Globus pallidus (tissue), 1 donor: ENCODE data around the gene GGACT.
"Not testable (repeated sequence)": the region's sequence is repeated elsewhere in the genome, so short reads cannot be mapped to it uniquely, and the experiment has no call there.

Experiments
- DNase-seq: peaks from one replicate; pipeline ENCODE4 v3.0.0-alpha.2; 2015; ENCODE audit warnings: low spot score

GGACT gene

DNA sequence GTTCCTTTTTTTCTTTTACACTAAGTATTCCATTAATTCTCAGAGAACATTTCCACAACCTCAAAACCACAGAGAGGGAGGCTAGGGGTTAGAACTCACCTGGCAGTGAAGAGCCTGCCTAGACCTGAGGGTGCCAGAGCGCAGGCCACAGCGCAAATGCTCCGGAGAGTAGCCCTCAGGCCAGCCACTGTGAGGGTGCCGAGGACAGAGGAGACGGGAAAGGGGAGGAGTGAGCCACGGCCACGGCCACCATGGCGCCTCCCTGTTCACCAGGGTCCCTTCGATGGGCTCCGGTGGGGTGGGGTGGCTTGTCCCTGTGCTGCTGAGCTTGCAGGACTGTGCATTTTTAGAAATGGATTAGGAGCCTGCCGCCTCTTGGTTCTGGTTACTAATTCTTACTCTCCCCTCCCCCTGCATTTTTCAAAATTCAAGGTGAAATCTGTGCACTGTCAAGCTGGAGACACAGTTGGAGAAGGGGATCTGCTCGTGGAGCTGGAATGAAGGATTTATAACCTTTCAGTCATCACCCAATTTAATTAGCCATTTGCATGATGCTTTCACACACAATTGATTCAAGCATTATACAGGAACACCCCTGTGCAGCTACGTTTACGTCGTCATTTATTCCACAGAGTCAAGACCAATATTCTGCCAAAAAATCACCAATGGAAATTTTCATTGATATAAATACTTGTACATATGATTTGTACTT is 58.8 kb downstream of the GGACT start:
- DNase-seq = no peak

DNA sequence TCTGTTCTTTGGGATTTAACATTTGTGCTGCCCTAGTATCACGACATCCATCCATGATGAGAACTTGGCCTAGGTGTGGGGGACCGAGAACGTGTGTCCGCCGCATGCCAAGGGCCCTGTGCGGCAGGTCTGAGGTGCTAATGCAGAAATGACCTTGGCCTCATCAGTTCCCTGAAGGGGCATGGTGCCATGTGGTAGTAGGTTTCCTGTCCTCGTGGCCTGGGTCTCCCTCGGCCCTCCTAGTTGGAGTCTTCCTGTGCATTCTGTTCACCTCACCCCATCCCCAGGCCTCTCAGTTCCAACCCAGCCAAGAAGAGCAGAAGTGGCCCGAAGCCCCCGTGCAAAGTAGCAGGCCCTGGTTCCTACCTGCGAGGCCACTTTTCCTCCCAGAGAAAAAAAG is 59.8 kb downstream of the GGACT start:
- DNase-seq = no peak

GRCh38 chr13:100528353-100528752 is 60.2 kb downstream of the GGACT start:
- no peak for DNase-seq

- no peak for DNase-seq
Observed at GRCh38 chr13:100527644-100528043, 60.9 kb downstream of the GGACT start.

- DNase-seq = no peak
Observed at GRCh38 chr13:100526318-100527000, 62.1 kb downstream of the GGACT start.

DNA sequence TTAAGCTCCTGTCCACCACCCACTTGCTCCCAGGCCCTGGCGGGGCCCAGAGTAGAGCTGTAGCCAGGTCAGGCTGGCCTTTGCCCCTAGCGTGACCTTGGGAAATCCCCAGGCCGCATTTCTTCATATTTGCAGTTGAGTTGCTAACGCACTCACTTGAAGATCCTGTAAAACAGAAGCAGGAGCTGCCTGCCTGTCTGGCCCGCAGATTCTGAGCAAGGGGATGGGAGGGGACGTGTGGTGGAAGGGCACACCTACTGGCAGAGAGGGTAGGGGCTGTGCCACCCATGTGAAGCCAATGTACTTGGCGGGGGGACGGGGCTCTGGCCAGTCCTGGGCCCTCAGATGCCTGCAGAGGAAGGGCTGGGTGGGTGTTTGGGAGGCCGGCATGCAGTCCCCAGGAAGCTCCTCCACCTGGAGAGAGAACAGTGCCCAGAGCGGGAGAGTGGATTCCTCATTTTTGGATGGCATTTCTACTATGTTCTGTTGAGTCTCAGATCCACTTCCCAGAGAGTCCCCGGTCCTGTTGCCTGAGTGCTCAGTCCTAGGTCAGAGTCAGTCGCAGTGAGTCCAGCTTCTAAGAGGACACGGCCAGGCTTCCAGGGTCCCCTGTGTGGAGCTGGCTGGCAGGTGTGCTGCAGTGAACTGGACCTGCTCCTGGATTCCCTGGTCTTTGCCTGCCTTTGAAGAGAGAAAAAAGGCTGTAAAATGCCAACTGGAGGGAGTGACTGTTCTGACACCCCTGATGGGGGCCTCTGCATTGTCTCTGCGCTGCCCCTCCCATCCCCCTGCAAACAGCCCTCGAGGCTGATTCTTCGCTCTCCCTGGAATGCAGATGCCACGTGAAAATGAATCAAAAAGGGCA is 62.9 kb downstream of the GGACT start:
- DNase-seq = no peak

- DNase-seq = not testable (repeated sequence)
Observed at GRCh38 chr13:100524688-100525087, 63.9 kb downstream of the GGACT start.

DNA sequence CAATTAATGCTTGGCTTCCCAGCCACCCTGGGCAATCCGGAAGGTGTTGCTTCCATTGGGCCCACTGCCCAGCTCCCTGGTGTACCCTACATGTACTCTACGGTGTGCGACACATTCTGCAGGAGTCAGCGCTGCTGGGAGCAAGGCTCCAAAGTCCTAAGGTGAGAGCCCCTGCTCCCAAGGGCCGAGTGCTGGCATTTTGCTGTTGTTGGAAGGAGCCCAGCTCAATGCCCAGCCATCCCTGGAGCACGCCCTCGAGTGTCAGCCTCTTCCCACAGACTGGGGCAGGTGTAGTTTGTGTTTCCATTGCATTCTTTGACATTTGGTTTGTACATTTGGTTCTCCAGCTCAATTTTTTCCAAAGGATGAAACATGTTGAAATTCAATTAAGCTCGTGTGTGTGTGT is 64.6 kb downstream of the GGACT start:
- no peak for DNase-seq

- DNase-seq = no peak
Observed at GRCh38 chr13:100523411-100523810, 65.2 kb downstream of the GGACT start.

GRCh38 chr13:100522618-100523309 is 65.8 kb downstream of the GGACT start:
- DNase-seq = no peak

DNA sequence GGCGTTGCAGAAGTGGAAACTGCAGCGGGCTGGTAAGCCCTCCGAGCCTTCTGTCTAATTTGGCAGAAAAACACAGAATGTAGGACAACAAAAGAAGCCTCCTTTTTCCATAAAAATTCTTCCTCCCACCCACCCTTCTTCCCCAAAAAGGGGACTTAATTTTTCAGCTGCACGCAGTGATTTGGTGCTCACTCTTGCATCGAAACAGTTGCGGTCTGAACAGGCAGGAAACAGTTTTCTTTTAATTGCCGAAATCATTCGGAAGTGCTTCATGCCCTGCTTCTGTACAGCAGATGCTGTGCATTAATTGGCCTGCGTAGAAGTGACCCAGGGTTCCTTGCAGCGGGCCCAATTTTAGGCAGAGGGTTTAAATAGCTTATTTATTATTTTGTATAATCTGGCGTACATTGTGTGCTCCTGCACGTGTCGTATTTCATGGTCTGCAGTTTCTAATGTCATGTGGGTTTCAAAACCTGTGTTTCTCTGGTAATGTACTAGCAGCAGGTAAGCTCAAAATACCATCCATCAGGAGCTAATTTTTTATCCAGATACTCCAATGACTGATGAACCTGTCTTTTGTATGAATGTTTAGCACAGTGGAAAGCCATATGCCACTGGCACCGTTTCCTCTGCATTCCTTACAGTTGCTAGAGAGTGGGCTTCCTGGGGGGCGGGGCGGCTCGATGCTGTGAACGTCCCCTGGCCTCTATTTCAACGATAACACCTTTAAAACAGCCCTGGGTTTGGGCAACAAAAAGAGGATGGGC is 66.6 kb downstream of the GGACT start:
- DNase-seq = no peak

- DNase-seq = no peak
Observed at GRCh38 chr13:100520936-100521850, 67.4 kb downstream of the GGACT start.

DNA sequence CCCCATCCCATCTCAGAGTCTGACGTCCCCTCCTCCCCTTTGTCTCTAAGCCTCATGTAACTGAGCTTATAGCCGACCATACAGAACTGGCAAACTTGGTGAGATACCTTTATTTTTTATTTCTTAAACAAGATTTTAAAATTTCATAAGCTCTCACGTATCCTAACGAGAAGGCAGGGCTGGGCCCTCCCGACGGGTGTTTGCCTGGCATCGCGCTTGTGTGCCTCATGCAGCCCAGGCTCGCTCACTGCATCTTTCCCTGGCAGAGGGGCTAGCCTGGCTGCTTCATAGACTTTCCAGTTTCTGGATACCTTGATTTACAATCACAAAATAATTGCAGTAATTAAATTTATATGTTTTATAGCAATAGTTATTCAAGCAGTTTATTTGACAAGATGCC is 69.0 kb downstream of the GGACT start:
- DNase-seq = no peak

DNA sequence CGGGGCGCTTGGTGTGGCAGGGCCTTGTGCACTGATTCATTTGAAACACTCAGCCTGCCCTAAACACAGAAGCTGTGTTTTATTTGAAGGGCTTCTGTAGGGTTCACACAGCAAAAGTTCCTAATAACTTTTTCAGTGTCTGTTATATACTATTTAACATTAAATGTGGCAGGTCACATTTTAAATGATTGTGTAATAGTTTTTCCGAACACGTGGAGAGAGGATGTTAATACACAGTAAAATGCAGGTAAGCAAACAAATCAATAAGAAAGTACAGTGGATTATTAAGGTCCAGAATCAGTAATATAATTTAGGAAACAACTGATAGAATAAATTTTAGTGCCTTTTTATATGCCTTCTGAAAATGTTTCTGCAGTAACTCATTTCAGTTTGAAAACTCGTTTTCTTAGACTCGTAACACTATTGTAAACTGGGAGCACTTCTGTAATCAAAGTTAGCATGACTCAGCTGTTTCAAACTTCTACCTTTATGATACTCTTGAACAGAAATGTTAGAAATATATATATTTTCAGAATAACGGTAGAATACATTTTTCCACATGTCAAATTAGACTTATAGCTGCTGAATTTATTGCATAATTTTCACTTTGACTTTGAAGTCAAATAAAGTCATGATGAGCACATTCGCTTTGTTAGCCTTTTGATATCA is 70.1 kb downstream of the GGACT start:
- DNase-seq = no peak

DNA sequence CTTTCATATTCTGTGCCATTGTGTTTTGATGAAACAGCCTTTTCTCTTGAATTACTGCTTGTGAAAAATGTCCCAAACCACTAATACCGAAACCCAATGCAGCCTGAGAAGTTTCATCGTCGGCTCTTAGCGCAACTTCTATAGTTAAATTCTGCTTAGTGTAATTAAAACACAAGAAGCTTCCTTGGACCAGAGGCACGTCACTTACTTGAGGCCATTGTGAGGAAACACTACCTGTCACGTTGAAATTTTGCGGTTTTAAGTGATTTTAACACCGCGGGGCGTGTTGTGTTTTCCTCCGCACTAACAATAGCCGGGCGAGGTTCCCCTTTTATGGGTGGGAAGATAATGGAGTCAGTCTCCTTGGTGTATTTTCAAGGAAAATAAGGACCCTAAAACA is 70.9 kb downstream of the GGACT start:
- DNase-seq = no peak

GRCh38 chr13:100517135-100517534 is 71.5 kb downstream of the GGACT start:
- DNase-seq = no peak

GRCh38 chr13:100515410-100515800 is 73.2 kb downstream of the GGACT start:
- DNase-seq = no peak

DNA sequence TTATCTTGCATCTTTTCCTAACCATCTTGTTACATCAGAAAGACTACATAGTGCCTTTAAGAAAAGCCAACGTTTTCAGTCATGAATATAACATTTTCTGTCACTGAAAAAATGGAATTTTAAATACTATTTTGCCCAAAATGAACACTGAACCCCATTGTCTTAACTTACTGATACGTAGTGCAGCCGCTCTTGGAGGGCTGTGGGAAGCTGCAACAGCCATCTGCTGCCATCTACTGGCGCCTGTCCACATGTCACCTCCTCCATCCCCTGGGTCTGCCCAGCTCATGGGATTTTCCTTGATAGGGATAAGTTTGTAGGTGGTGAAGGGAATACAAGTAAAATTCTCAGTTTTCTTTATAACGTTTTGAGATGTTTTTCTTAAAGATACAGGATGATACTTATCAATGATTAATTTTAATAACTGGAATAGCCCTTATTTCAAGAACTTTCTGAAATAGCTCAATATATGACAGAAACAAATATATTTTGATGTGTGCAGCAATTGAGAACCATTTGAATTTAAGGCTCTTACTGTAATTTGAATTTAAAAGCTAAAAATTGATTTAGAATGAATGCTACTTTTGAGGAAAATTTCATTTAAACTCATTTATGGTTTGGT is 73.7 kb downstream of the GGACT start:
- DNase-seq = peak; percentile 80

DNA sequence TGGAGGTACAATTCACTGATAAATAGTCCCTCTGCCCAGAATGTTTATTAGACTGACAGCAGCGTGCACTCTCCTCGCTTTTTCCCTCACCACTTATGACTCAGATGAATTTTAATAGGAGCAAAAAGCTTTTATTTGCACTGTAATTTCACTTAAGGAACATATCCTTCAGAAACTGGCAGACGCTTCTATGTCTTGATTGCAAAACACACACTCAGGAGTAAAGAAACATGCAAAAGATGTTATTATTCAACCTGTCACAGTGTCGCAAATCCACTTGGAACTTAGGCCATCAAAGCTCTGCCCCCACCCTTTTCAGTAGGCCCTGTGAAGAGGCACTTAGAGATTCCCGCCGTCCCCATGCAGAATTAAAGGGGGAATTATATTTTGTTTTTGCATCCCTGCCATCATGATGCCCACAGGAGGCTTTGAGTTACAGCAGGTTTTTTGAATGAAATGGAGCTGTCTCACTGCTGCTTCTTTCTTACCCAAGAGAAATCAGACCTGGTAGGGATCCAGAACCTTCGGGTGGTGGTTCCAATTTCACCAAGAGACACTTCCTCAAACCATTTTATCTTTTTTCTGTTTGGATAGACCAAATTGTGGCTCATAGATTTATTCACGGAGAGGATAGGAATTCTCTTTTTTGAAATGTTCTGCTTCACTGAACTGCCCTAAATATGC is 74.5 kb downstream of the GGACT start:
- no peak for DNase-seq
